ENCODE data around the gene DYRK3.

The DYRK3 gene

GRCh38 chr1:206691604-206692003 is 56.3 kb downstream of the DYRK3 start:
- no peak for DNase-seq (ENCODE audit: low read depth, low spot score)
- no peak overlapping the region for H3K4me3 ChIP-seq (ENCODE audit: low read depth, low read length)
- CTCF ChIA-PET = interaction anchor here (0.9 to 4.5 kb wide), 10 partner anchors 9 to 220 kb away, joined by 3 to 38 read pairs (median 6); no protein-coding TSS in a partner anchor
- POLR2A ChIA-PET = interaction anchor here (0.7 to 1.0 kb wide), 2 partner anchors 9 to 11 kb away, joined by 4 read pairs; no protein-coding TSS in a partner anchor
- no peak for TF ChIP-seq CTCF (IDR thresholded peaks at IDR 0.05; ENCODE audit: insufficient read depth, low read length, missing control alignments)

GRCh38 chr1:206693029-206693428 is 57.7 kb downstream of the DYRK3 start:
- TF ChIP-seq CTCF (IDR thresholded peaks at IDR 0.05; ENCODE audit: insufficient read depth, low read length, missing control alignments) = no peak
- peak overlapping the region; percentile 6; the same call in 1 of the 2 replicates for H3K4me3 ChIP-seq (ENCODE audit: low read depth, low read length)
- POLR2A ChIA-PET = no interaction called here
- CTCF ChIA-PET = interaction anchor here (1.0 to 4.5 kb wide), 8 partner anchors 11 to 289 kb away, joined by 3 to 38 read pairs (median 4); partner anchors contain the start of gene RASSF5
- no peak for DNase-seq (ENCODE audit: low read depth, low spot score)

GRCh38 chr1:206693592-206693991 is 58.3 kb downstream of the DYRK3 start:
- ChIA-PET CTCF (interaction anchor here (1.0 to 4.5 kb wide), 7 partner anchors 10 to 288 kb away, joined by 3 to 38 read pairs (median 6); no protein-coding TSS in a partner anchor), POLR2A (no interaction called here)
- no peak overlapping the region for H3K4me3 ChIP-seq (ENCODE audit: low read depth, low read length)
- no peak for TF ChIP-seq CTCF (IDR thresholded peaks at IDR 0.05; ENCODE audit: insufficient read depth, low read length, missing control alignments)
- no peak for DNase-seq (ENCODE audit: low read depth, low spot score)

GRCh38 chr1:206694171-206695124 is 59.1 kb downstream of the DYRK3 start:
- no peak for DNase-seq (ENCODE audit: low read depth, low spot score)
- CTCF ChIA-PET = interaction anchor here (0.9 to 4.5 kb wide), 6 partner anchors 9 to 288 kb away, joined by 3 to 38 read pairs (median 4); no protein-coding TSS in a partner anchor
- H3K4me3 ChIP-seq (ENCODE audit: low read depth, low read length) = no peak overlapping the region
- no peak for TF ChIP-seq CTCF (IDR thresholded peaks at IDR 0.05; ENCODE audit: insufficient read depth, low read length, missing control alignments)
- POLR2A ChIA-PET = interaction anchor here (0.6 kb wide), 1 partner anchor 29 kb away, joined by 3 read pairs; no protein-coding TSS in a partner anchor

- TF ChIP-seq CTCF (IDR thresholded peaks at IDR 0.05; ENCODE audit: insufficient read depth, low read length, missing control alignments) = no peak
- no peak for DNase-seq (ENCODE audit: low read depth, low spot score)
- ChIA-PET CTCF (interaction anchor here (1.4 kb wide), 1 partner anchor 30 kb away, joined by 4 read pairs; no protein-coding TSS in a partner anchor), POLR2A (no interaction called here)
- H3K4me3 ChIP-seq (ENCODE audit: low read depth, low read length) = no peak overlapping the region
Measured at GRCh38 chr1:206695733-206696132, 60.4 kb downstream of the DYRK3 start.

Measured in AG04449 (cell line).